NCI-H2081 treated with DMSO at 0.1 percent for 48 hours (cell line): Measurements from ENCODE around the gene RAB6A.

ENCODE experiments used
- DNase-seq: peaks from one replicate; lab custom pipeline; 2025; lab: John Stamatoyannopoulos, UW

The RAB6A gene

GRCh38 chr11:73652856-73653559 lies 107.9 kb downstream of the RAB6A start:
- DNase-seq: no peak

GRCh38 chr11:73652046-73652730 lies 108.7 kb downstream of the RAB6A start:
- DNase-seq: no peak

GRCh38 chr11:73651661-73652045 lies 109.2 kb downstream of the RAB6A start:
- no peak for DNase-seq

GRCh38 chr11:73651252-73651651 lies 109.6 kb downstream of the RAB6A start:
- DNase-seq: no peak

- DNase-seq: no peak
These were observed 110.5 kb downstream of the RAB6A start for GRCh38 chr11:73650400-73650799.

GRCh38 chr11:73649206-73649605 lies 111.7 kb downstream of the RAB6A start:
- no peak for DNase-seq

- no peak for DNase-seq
These were observed 112.3 kb downstream of the RAB6A start for GRCh38 chr11:73648571-73649046.

- no peak for DNase-seq
These were observed 112.8 kb downstream of the RAB6A start for GRCh38 chr11:73648121-73648520.

GRCh38 chr11:73647459-73648100 lies 113.3 kb downstream of the RAB6A start:
- peak; percentile 36 for DNase-seq

- DNase-seq: no peak
These were observed 114.8 kb downstream of the RAB6A start, which contains the start of gene PLEKHB1 for GRCh38 chr11:73645972-73646631. Gene PLEKHB1, plus strand, starts transcription at chr11:73646581. Its CDS starts 28 bp downstream, at chr11:73646609.

- no peak for DNase-seq
These were observed 115.5 kb downstream of the RAB6A start for GRCh38 chr11:73645121-73645969.

GRCh38 chr11:73641668-73642067 lies 119.2 kb downstream of the RAB6A start:
- DNase-seq: no peak

- no peak for DNase-seq
These were observed 120.3 kb downstream of the RAB6A start for GRCh38 chr11:73640592-73640991.

- DNase-seq: no peak
These were observed 123.9 kb downstream of the RAB6A start for GRCh38 chr11:73637012-73637411.

GRCh38 chr11:73636249-73636648 lies 124.6 kb downstream of the RAB6A start:
- no peak for DNase-seq

- DNase-seq: no peak
These were observed 125.2 kb downstream of the RAB6A start for GRCh38 chr11:73635721-73636120.

- DNase-seq: no peak
These were observed 126.9 kb downstream of the RAB6A start for GRCh38 chr11:73633999-73634398.

- no peak for DNase-seq
These were observed 127.9 kb downstream of the RAB6A start for GRCh38 chr11:73632996-73633395.

GRCh38 chr11:73629907-73630306 lies 131.0 kb downstream of the RAB6A start:
- no peak for DNase-seq

GRCh38 chr11:73625696-73626318 lies 135.1 kb downstream of the RAB6A start:
- DNase-seq: peak; percentile 14
